RWPE1 (cell line): ENCODE results near the gene ATIC.

Source experiments
- CTCF ChIA-PET: fragments of 350-600 bp; sonication (Branson Sonifier 250); formaldehyde crosslinking; extraction: SDS; loops from one replicate; lab custom pipeline; 2021; lab: Yijun Ruan, JAX
- POLR2A ChIA-PET: fragments of 400-600 bp; formaldehyde crosslinking; extraction: SDS; loops from one replicate; lab custom pipeline; 2020; ENCODE audit warnings: antibody characterized with exemption; ENCODE audit not compliant: low non-redundant PET; lab: Yijun Ruan, JAX
- DNase-seq: peaks from one replicate; pipeline ENCODE4 v3.0.0; 2012; ENCODE audit warnings: low spot score
- H3K27ac ChIP-seq: fragments of 450-650 bp; 2 replicates; pipeline ENCODE4 v1.5.1; 2017
- CTCF ChIP-seq: fragments of 450-650 bp; conservative IDR thresholded peaks from 2 replicates; pipeline ENCODE4 v1.5.1; 2017; ENCODE audit warnings: low read depth, mild to moderate bottlenecking

The ATIC gene

DNA sequence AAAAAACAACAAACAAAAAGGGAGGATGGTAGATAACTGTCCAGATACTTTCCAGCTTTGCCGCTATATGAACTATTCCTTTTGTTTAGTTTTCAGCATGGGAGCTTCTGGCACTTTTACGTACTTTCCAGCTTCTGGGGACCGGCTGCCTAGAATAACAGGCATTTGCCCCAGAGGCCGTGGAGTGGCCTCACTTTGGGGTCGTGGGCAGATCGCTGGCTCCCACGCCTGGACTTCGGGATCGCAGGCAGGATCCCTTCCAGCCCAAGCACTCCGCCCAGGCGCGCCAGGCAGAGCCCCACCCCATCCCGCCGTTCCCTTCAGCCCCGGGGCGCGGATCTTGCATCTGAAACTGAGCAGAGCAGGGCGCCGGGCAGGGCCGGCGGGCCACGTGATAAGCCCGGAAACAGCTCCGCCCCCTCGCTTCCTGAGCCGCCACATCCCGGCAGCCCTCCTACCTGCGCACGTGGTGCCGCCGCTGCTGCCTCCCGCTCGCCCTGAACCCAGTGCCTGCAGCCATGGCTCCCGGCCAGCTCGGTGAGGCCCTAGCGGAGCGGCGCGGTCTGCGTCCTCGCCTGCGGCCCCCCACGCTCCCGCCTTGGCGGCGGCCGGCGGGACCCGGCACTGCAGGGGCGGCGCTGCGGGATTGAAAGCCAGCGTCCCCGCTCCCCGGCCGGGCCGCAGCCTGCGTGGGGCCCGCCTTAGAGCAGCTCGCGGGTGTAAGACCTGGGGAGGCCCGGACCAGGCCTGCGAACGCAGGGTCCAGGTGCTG is at the start of gene ATIC:
Gene ATIC (plus strand): TSS at position 435 of the 772 bp plus-strand sequence. CDS start 84 bp downstream, at position 519.
- H3K27ac ChIP-seq: peak within 1 kb of the TSS; percentile 79
- DNase-seq: peak; percentile 90
- ChIA-PET CTCF (interaction anchor here (0.6 to 1.4 kb wide), 4 partner anchors 207 to 619 kb away, joined by 3 read pairs; no protein-coding TSS in a partner anchor), POLR2A (interaction anchor here (0.6 to 0.7 kb wide), 5 partner anchors 43 to 284 kb away, joined by 3 to 12 read pairs (median 8); no protein-coding TSS in a partner anchor)
- no peak for TF ChIP-seq CTCF

DNA sequence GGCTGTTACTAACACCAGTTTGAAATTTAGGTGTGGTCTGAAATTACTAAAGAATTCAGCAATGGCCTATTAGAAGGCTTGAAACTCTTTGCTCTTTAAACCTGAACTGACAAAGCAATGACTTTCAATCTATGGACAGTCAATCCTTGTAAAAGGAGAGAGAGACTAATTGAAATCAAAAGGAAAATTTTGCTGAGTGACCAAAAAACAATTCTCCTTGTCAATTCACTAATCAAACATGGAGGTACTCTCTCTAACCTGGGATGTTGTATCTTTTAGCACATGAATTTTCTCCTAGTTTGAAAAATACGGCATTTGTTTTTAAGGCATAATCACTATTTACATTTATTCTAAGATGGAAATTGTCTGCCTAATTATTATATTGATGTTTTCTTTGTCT is 49.6 kb upstream of the ATIC start:
- CTCF ChIA-PET: interaction anchor here (0.6 kb wide), 1 partner anchor 281 kb away, joined by 3 read pairs; no protein-coding TSS in a partner anchor
- POLR2A ChIA-PET: no interaction called here
- H3K27ac ChIP-seq: no peak overlapping the region
- DNase-seq: no peak
- TF ChIP-seq CTCF: no peak

GRCh38 chr2:215262741-215263362 is 49.0 kb upstream of the ATIC start:
- no peak for DNase-seq
- ChIA-PET CTCF (interaction anchor here (0.6 kb wide), 1 partner anchor 280 kb away, joined by 3 read pairs; no protein-coding TSS in a partner anchor), POLR2A (no interaction called here)
- no peak for TF ChIP-seq CTCF
- no peak overlapping the region for H3K27ac ChIP-seq

DNA sequence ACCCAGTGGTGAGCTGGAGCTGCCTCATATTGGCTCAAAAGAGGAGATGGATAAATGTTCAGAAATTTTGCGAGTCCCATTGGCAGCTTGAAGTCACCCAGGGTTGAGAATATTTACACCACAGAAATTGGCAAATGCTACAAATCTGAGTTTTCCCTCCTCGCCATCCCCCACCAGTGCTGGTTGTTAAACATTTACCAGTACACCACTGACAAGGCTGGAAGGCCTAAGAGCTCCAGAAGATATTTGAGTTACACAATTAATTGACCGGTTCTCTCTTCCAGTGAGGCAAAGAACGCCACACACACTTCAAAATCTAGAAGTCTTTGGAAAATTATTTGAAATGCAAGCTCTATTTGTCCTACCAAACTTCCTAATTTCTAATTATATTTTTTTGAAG is 47.5 kb upstream of the ATIC start:
- ChIA-PET CTCF (interaction anchor here (0.7 kb wide), 1 partner anchor 304 kb away, joined by 3 read pairs; no protein-coding TSS in a partner anchor), POLR2A (no interaction called here)
- H3K27ac ChIP-seq: no peak overlapping the region

GRCh38 chr2:215269397-215270117 is 42.3 kb upstream of the ATIC start:
- H3K27ac ChIP-seq: no peak overlapping the region

More for the DNA sequence above, 47.5 kb upstream of the ATIC start:
- no peak for DNase-seq
- no peak for TF ChIP-seq CTCF

More at GRCh38 chr2:215269397-215270117, 42.3 kb upstream of the ATIC start:
- peak; percentile 91 for TF ChIP-seq CTCF
- DNase-seq: peak; percentile 61
- ChIA-PET CTCF (interaction anchor here (0.6 to 1.5 kb wide), 26 partner anchors 11 to 1987 kb away, joined by 3 to 16 read pairs (median 4); no protein-coding TSS in a partner anchor), POLR2A (no interaction called here)
